Heart left ventricle (tissue), 16 donors: ENCODE measurements around the gene SEMG2. TPM values are rescaled to one million over a fixed set of nuclear protein-coding genes. Genes with fewer than 3 reads are reported as not detected.

Experiments used
- ATAC-seq, 4 donors: fragments of 200-7000 bp; cut with Tn5 transposase; one replicate each; pipeline ENCODE4 v1.9.1; 2020 to 2022; ENCODE audit warnings: moderate library complexity in 4 of 4, mild to moderate bottlenecking in 3 of 4, moderate number of reproducible peaks in 1 of 4
- DNase-seq, 5 donors: peaks; one replicate each; pipeline ENCODE4 v3.0.0-alpha.2; 2020
- H3K27ac ChIP-seq, 12 donors: fragments of 200-600 bp; sonication (generic) in 4 of 12; one replicate each; pipeline versions ENCODE4 v1.5.0 to v1.8.0; 2016 to 2022; ENCODE audit warnings: mild to moderate bottlenecking in 2 of 12
- H3K27me3 ChIP-seq, 9 donors: fragments of 200-600 bp; sonication (generic) in 2 of 9; one replicate each; pipeline versions ENCODE4 v1.5.1 to v1.8.0; 2016 to 2022; ENCODE audit warnings: mild to moderate bottlenecking in 3 of 9
- H3K36me3 ChIP-seq, 9 donors: fragments of 200-600 bp; sonication (generic) in 2 of 9; one replicate each; pipeline versions ENCODE4 v1.5.0 to v1.8.0; 2018 to 2022; ENCODE audit warnings: mild to moderate bottlenecking in 2 of 9
- H3K4me1 ChIP-seq, 12 donors: fragments of 200-600 bp; sonication (generic) in 4 of 12; one replicate each; pipeline versions ENCODE4 v1.5.0 to v1.8.0; 2016 to 2022; ENCODE audit warnings: mild to moderate bottlenecking in 3 of 12
- H3K4me3 ChIP-seq, 12 donors: fragments of 200-600 bp; sonication (generic) in 4 of 12; one replicate each; pipeline versions ENCODE4 v1.5.0 to v1.8.0; 2017 to 2022; ENCODE audit warnings: mild to moderate bottlenecking in 9 of 12, moderate library complexity in 4 of 12
- H3K9me3 ChIP-seq, 12 donors: fragments of 200-600 bp; sonication (generic) in 4 of 12; one replicate each; pipeline versions ENCODE4 v1.5.0 to v1.8.0; 2016 to 2022; ENCODE audit warnings: mild to moderate bottlenecking in 1 of 12
- POLR2A ChIP-seq, 2 donors: fragments of 450-650 bp; IDR thresholded peaks; one replicate each; pipeline ENCODE4 v1.6.1; 2017; ENCODE audit warnings: antibody characterized with exemption in 2 of 2, mild to moderate bottlenecking in 2 of 2, moderate library complexity in 2 of 2
- WGBS, 4 donors: extraction: QIAGEN DNeasy Blood & Tissue Kit in 2 of 4; methylation state at CpG; one replicate each; pipeline versions ENCODE4 v1.1.5 to v1.1.7; 2013 to 2018; 5-methylcytosine and 5-hydroxymethylcytosine counted together
- intact Hi-C, 10 donors: fragments of 100-400 bp; cut with DNase I; formaldehyde crosslinking; loops; one replicate each; pipeline versions ENCODE4 v1.11.1 to v1.14.2; 2022
- polyA plus RNA-seq, 2 donors: library from polyadenylated mRNA; stranded (reverse); fragments of 200-250 nt; gene quantifications; one replicate each; pipeline ENCODE4 v1.2.3, GENCODE V29; 2013
- total RNA-seq, 9 donors: library from RNA; depleted of rRNA in 2 of 9; stranded (reverse); fragments of >200 nt in 2 of 9; fragmentation: NEBNext Ultra II Directional in 3 of 9; extraction: Animal tissue kit (Norgen Biotek cat#: 25700) in 3 of 9; gene quantifications; one replicate each; pipeline versions ENCODE4 v1.1.0 to v1.2.4, GENCODE V29; 2016 to 2023
- TF ChIP-seq, protein P1 (sequence below), 12 donors: fragments of 200-600 bp; sonication (generic) in 4 of 12; IDR thresholded peaks; one replicate each; pipeline versions ENCODE4 v1.5.0 to v1.8.0; 2018 to 2022; ENCODE audit warnings: antibody characterized with exemption in 12 of 12, mild to moderate bottlenecking in 5 of 12
- donor health status: ischemic (EF 13 %, LVEDD 7.1; RV severe dilation, severe dysfunction).
- donor health status: healthy with polysubstance abuse.
- donor health status: DM: no; HTN: yes; CAD: no.
- donor health status: DM: no; HTN: no; CAD: no.
- donor health status: ischemic (EF 25% LVEDD 6.9; RV normal size, moderate dysfunction).
- donor health status: ischemic (EF 25% LVEDD 5.7; RV mildly dilated, moderate dysfunction).
- donor health status: healthy.
- donor health status: DM: yes; HTN: yes; CAD: no.
- donor health status: ischemic (EF 35%, LVEDD 5.7; RV mildly dilated, moderate dysfunction).
- donor health status: nonischemic (EF 11% LVEDD 7.7; RV severe dilation, severe dysfunction).
- donor health status: DM: yes; HTN: yes; CAD: no.
- donor health status: PGD.
- donor health status: ischemic (EF 29% LVEDD 5.4; RV normal size, mild dysfunction).
- donor health status: nonischemic (EF 23%, LVEDD 6.1; RV moderate dilation, normal function).

SEMG2 gene
- total and polyA plus RNA-seq, 11 donors, result not detected

DNA sequence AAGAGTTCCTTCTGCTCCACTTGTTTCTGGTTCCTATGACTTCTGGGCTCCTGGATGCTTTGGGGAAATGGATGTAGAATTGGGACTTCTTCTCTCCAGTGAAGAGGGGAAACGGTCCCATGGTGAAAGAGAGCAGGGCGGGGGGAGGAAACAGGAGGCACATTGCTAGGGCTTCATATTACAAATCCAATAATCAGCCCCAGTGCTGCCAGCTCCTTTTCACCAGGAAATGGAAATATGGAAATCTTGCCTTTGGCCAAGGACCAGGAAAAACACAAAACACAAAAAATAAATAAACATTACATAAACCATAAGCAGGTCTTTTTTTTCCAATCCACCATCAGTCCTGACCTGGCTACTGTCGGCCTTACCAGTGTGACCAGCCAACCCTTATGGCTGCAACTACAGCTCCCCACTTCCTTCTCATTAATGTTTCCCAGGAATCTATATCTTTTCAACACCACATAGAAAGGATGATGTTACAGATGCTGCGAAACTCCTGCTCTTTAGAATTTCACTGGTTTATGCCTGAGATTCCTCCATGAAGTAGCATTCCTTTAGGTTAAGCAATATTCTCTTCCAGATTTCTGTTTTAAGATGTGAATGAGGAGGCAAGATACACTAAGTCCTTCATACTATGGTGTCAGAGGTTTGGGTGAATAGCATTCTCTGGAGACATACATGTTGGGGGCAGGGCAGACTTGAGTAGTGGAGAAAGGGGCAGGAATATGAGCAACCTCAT is 44.5 kb upstream of the SEMG2 start:
- TF ChIP-seq, protein P1, sequence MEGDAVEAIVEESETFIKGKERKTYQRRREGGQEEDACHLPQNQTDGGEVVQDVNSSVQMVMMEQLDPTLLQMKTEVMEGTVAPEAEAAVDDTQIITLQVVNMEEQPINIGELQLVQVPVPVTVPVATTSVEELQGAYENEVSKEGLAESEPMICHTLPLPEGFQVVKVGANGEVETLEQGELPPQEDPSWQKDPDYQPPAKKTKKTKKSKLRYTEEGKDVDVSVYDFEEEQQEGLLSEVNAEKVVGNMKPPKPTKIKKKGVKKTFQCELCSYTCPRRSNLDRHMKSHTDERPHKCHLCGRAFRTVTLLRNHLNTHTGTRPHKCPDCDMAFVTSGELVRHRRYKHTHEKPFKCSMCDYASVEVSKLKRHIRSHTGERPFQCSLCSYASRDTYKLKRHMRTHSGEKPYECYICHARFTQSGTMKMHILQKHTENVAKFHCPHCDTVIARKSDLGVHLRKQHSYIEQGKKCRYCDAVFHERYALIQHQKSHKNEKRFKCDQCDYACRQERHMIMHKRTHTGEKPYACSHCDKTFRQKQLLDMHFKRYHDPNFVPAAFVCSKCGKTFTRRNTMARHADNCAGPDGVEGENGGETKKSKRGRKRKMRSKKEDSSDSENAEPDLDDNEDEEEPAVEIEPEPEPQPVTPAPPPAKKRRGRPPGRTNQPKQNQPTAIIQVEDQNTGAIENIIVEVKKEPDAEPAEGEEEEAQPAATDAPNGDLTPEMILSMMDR (IDR thresholded peaks at IDR 0.05), result no peak
- no peak for TF ChIP-seq POLR2A (IDR thresholded peaks at IDR 0.05)
- Histone ChIP-seq H3K9me3 (no peaks in the 10 kb centered on the region), H3K4me3 (no peak overlapping the region), H3K36me3 (no peaks in the 10 kb centered on the region), H3K27me3 (peaks cover 0 to 7% (median 0%) of the 10 kb centered on the region in 9 donors), H3K4me1 (no peaks in the 10 kb centered on the region), H3K27ac (no peak overlapping the region)
- ATAC-seq (no peak), DNase-seq (no peak)
- WGBS, 4 donors, result 64 to 72% (median 67%) methylated on average over 4 of the region's 4 CpGs
- intact Hi-C loops, result no loop called here

DNA sequence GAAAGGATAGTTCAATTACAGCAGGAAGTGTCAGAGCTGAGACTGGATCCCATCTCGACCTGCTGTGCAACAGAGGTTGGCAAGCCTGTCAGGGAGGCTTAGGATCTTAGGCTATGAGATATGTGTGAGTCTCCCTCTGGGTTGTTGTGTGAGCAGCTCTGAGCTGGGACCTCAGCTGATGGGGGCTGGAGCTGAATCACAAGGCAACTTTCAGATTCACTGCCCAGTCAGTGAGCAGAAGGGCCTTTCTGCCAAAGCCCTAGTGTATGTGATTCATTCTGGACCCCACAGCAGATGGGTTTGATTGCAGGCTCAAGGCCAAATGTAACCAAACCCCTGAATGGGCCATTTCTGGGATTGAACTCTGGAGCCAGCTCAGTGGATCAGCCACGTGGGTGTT is 42.0 kb upstream of the SEMG2 start:
- Histone ChIP-seq H3K27ac (no peak overlapping the region), H3K27me3 (peaks cover 0 to 6% (median 0%) of the 10 kb centered on the region in 9 donors), H3K9me3 (no peaks in the 10 kb centered on the region), H3K4me1 (no peaks in the 10 kb centered on the region), H3K36me3 (no peaks in the 10 kb centered on the region), H3K4me3 (no peak overlapping the region)
- TF ChIP-seq, protein P1 (IDR thresholded peaks at IDR 0.05), result no peak
- no peak for TF ChIP-seq POLR2A (IDR thresholded peaks at IDR 0.05)
- ATAC-seq (no peak), DNase-seq (no peak)
- intact Hi-C loops, result no loop called here
- WGBS, 4 donors, result 26 to 56% (median 52%) methylated on average over 2 of the region's 2 CpGs

DNA sequence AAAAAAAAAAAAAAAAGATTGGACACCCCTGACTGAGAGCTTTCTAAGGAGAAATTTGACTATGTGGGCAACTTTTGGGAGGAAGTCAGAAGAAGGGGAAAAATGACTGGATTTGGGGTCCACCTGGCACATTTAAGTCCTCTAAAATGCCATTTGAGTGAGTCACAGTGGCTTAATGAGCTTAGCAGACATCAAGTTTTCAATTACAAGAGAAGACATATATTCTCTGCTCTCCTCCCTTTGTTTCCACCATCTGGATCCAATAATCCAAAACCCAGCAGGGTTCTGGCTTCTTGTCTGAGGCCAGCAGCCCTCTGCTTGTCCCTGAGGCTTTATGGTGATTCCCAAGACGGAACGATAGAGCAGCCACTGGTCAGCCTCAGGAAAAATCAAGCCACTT is 39.5 kb upstream of the SEMG2 start:
- Histone ChIP-seq H3K9me3 (no peaks in the 10 kb centered on the region), H3K27ac (no peak overlapping the region), H3K4me3 (no peak overlapping the region), H3K27me3 (peaks cover 0 to 6% (median 0%) of the 10 kb centered on the region in 9 donors), H3K4me1 (no peaks in the 10 kb centered on the region), H3K36me3 (no peaks in the 10 kb centered on the region)
- DNase-seq (no peak), ATAC-seq (no peak)
- TF ChIP-seq POLR2A (IDR thresholded peaks at IDR 0.05), result no peak
- TF ChIP-seq, protein P1 (IDR thresholded peaks at IDR 0.05), result no peak
- WGBS, 4 donors, result 52 to 74% (median 68%) methylated on average over 2 of the region's 2 CpGs
- intact Hi-C loops, result no loop called here

DNA sequence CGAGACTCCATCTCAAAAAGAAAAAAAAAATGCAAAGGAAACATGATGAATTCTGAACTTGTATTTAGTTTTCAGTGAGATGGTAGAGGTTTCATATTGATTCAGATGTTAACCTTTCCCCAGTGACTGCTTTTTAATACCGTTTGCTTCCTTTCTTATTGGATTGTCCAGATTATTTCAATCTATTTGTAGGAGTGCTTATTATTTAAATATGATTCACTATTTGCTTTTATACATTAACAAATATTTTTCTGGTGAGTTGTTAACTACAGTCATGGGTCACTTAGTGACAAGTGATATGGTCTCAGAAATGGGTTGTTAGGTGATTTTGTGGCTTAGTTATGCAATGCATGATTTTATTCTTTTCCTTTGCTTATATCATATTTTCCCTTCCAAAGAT is 38.1 kb upstream of the SEMG2 start:
- H3K27ac ChIP-seq, result no peak overlapping the region
- DNase-seq (no peak), ATAC-seq (no peak)
- H3K9me3 ChIP-seq, result no peaks in the 10 kb centered on the region
- intact Hi-C loops, result no loop called here
- 88 to 92% (median 89%) methylated on average over 2 of the region's 2 CpGs for WGBS, 4 donors
- no peaks in the 10 kb centered on the region for H3K4me1 ChIP-seq
- H3K27me3 ChIP-seq, result peaks cover 0 to 6% (median 0%) of the 10 kb centered on the region in 9 donors
- no peak overlapping the region for H3K4me3 ChIP-seq
- no peak for TF ChIP-seq POLR2A (IDR thresholded peaks at IDR 0.05)
- TF ChIP-seq, protein P1 (IDR thresholded peaks at IDR 0.05), result no peak
- H3K36me3 ChIP-seq, result no peaks in the 10 kb centered on the region
